Vagina (tissue), 2 donors: ENCODE data around the gene CD320. TPM values are rescaled to one million over a fixed set of nuclear protein-coding genes. Genes with fewer than 3 reads are reported as not detected.
A peak's percentile ranks its signal among the peaks of the same experiment; 100 is the strongest.

Experiments
- DNase-seq, 2 donors: peaks; one replicate each; pipeline ENCODE4 v3.0.0-alpha.2; 2017; ENCODE audit errors: extremely low spot score in 2 of 2
- H3K27ac ChIP-seq: fragments of 200-600 bp; sonication (generic); one replicate; pipeline ENCODE4 v1.5.1; 2019
- H3K27me3 ChIP-seq: fragments of 200-600 bp; sonication (generic); one replicate; pipeline ENCODE4 v1.5.1; 2019
- H3K36me3 ChIP-seq, 2 donors: fragments of 200-600 bp; sonication (generic); one replicate each; pipeline ENCODE4 v1.5.1; 2017 to 2019
- H3K4me1 ChIP-seq: fragments of 200-600 bp; sonication (generic); one replicate; pipeline ENCODE4 v1.5.1; 2019
- H3K4me3 ChIP-seq, 2 donors: fragments of 200-600 bp; sonication (generic); 1 replicate in 1 of 2; 2 replicates in 1 of 2; pipeline ENCODE4 v1.5.1; 2016 to 2019
- H3K9me3 ChIP-seq: fragments of 200-600 bp; sonication (generic); one replicate; pipeline ENCODE4 v1.5.1; 2019
- POLR2A ChIP-seq, 2 donors: fragments of 450-650 bp; IDR thresholded peaks; one replicate each; pipeline ENCODE4 v1.6.1; 2017; ENCODE audit warnings: antibody characterized with exemption in 2 of 2, mild to moderate bottlenecking in 2 of 2, moderate library complexity in 2 of 2
- POLR2AphosphoS5 ChIP-seq, 2 donors: sonication (generic); formaldehyde crosslinking; IDR thresholded peaks; one replicate each; pipeline ENCODE4 v1.9.0; 2017; ENCODE audit warnings: antibody characterized with exemption in 2 of 2, mild to moderate bottlenecking in 2 of 2, low read depth in 1 of 2; ENCODE audit not compliant: insufficient read depth in 1 of 2
- intact Hi-C: fragments of 100-400 bp; cut with DNase I; formaldehyde crosslinking; loops from one replicate; pipeline ENCODE4 v1.15.1; 2023
- total RNA-seq: library from RNA; depleted of rRNA; stranded (reverse); fragments of >200 nt; gene quantifications from one replicate; pipeline ENCODE4 v1.2.3, GENCODE V29; 2016
- TF ChIP-seq, protein P1 (sequence below), 3 experiments: fragments of 450-650 bp in 2 of 3; fragments of 200-600 bp in 1 of 3; sonication (generic) in 1 of 3; IDR thresholded peaks; one replicate each; pipeline ENCODE4 v1.5.1; 2017 to 2019; ENCODE audit warnings: antibody characterized with exemption in 3 of 3, mild to moderate bottlenecking in 2 of 3, moderate library complexity in 2 of 3

Gene CD320
- total RNA-seq, 1 donor from 2014 or later: 27.3 TPM

DNA sequence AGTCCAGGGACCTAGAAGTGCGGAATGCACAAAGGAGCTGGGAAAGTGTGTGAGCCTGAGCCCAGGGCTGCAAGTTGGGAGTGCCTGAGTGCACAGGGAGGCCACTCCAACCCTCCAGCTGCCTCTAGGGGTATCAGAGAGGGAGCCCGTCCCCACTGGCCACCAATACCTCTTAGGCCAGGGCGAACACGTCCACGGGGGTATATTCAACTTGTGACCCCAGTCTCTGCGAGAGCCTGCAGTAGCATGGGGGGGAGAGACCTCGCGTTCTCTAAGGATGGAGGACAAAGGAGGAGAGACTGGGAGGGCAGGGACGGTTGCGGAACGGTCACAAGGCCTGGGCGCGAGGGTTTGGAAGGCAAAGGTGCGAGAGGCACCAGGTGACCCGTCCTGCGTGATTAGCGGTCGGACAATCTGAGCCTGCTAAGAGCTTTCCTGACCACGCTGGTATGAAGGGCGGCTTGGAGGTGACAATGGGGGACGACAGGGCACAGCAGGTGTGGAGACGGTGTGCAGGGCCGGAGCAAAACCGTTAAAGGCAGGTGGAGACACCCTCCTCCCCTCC lies 676 bp downstream of the CD320 start:
- peak overlapping the region; percentile 66 for H3K27ac ChIP-seq
- intact Hi-C loops: no loop called here
- H3K4me1 ChIP-seq: peaks cover 41% of the 10 kb centered on the region
- DNase-seq: no peak
- TF ChIP-seq POLR2AphosphoS5 (IDR thresholded peaks at IDR 0.05; ENCODE audit: insufficient read depth in 1 of 2, low read depth in 1 of 2) (no peak), POLR2A (IDR thresholded peaks at IDR 0.05) (no peak)
- TF ChIP-seq, protein P1, sequence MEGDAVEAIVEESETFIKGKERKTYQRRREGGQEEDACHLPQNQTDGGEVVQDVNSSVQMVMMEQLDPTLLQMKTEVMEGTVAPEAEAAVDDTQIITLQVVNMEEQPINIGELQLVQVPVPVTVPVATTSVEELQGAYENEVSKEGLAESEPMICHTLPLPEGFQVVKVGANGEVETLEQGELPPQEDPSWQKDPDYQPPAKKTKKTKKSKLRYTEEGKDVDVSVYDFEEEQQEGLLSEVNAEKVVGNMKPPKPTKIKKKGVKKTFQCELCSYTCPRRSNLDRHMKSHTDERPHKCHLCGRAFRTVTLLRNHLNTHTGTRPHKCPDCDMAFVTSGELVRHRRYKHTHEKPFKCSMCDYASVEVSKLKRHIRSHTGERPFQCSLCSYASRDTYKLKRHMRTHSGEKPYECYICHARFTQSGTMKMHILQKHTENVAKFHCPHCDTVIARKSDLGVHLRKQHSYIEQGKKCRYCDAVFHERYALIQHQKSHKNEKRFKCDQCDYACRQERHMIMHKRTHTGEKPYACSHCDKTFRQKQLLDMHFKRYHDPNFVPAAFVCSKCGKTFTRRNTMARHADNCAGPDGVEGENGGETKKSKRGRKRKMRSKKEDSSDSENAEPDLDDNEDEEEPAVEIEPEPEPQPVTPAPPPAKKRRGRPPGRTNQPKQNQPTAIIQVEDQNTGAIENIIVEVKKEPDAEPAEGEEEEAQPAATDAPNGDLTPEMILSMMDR (IDR thresholded peaks at IDR 0.05): no peak
- peaks cover 0 to 28% of the 10 kb centered on the region in 2 donors for H3K36me3 ChIP-seq
- no peaks in the 10 kb centered on the region for H3K27me3 ChIP-seq
- H3K4me3 ChIP-seq: peak overlapping the region; percentile 44 to 68
- no peaks in the 10 kb centered on the region for H3K9me3 ChIP-seq

DNA sequence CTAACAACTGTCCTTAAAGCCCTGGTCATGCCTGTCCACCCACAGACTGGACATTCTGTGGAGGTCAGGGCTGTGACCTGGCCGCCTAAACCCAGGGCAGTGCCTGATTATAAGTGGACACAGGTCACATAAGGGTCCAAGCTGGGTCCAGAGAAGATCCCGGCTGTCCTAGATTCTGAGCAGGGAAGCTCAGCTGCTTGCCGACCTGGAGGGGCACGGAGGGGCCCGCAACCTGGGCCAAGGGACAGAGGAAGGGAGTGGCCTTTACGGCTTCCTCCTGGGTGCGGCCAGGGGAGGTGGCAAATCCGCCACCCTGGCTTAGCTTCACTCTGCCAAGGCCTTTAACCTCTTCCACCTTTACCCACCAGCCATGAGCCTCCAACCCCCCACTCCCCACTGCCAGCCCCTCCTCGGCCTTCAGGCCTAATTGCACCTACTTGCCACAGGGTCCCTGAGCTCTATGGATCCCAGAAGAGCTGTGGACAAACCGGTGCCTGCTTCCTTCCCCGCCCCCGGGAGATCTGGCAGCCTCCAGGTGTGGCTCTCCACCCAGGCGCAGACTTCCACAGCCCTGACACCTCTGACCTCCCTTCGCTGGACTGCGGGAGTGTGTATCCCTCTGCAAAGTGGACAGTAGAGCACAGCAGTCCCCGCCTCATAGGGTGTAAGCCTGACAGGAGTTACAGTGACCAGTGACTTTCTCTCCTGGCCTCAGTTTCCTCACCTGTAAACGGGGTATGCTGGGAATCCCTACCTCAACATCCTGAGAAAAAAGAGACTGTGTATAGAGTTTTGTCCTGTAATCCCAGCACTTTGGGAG lies 1.7 kb downstream of the CD320 start:
- Histone ChIP-seq H3K27ac (no peak overlapping the region), H3K36me3 (peaks cover 0 to 19% of the 10 kb centered on the region in 2 donors), H3K9me3 (no peaks in the 10 kb centered on the region), H3K4me3 (no peak overlapping the region), H3K27me3 (no peaks in the 10 kb centered on the region), H3K4me1 (peaks cover 33% of the 10 kb centered on the region)
- TF ChIP-seq, protein P1 (IDR thresholded peaks at IDR 0.05): no peak
- no peak for TF ChIP-seq POLR2A (IDR thresholded peaks at IDR 0.05)
- TF ChIP-seq POLR2AphosphoS5 (IDR thresholded peaks at IDR 0.05; ENCODE audit: insufficient read depth in 1 of 2, low read depth in 1 of 2): no peak
- intact Hi-C loops: no loop called here
- DNase-seq: no peak

DNA sequence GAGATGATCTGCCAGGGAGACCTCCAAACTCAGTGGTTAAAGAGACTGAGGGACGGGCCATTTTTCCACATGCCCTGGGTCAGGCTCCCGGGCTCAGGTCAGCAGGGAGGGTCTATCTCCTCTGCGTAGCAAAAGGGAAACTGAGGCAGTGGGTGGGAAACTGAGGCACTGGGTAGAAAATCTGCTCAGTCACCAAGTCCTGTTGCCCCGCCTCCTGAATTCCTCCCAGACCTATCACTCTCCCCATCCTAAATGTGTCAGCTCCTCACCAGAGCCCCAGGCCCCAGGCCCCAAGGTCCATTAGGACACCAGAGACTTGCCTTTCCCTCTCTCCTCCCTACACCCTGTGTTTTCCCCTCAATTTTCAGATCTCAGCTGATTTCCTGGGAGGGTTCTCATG lies 2.4 kb downstream of the CD320 start:
- no peak overlapping the region for H3K4me3 ChIP-seq
- peaks cover 0 to 13% of the 10 kb centered on the region in 2 donors for H3K36me3 ChIP-seq
- H3K27me3 ChIP-seq: no peaks in the 10 kb centered on the region
- no peak for TF ChIP-seq POLR2AphosphoS5 (IDR thresholded peaks at IDR 0.05; ENCODE audit: insufficient read depth in 1 of 2, low read depth in 1 of 2)
- TF ChIP-seq, protein P1 (IDR thresholded peaks at IDR 0.05): no peak
- TF ChIP-seq POLR2A (IDR thresholded peaks at IDR 0.05): no peak
- no peaks in the 10 kb centered on the region for H3K9me3 ChIP-seq
- H3K4me1 ChIP-seq: peaks cover 32% of the 10 kb centered on the region
- H3K27ac ChIP-seq: no peak overlapping the region
- no peak for DNase-seq
- intact Hi-C loops: no loop called here

DNA sequence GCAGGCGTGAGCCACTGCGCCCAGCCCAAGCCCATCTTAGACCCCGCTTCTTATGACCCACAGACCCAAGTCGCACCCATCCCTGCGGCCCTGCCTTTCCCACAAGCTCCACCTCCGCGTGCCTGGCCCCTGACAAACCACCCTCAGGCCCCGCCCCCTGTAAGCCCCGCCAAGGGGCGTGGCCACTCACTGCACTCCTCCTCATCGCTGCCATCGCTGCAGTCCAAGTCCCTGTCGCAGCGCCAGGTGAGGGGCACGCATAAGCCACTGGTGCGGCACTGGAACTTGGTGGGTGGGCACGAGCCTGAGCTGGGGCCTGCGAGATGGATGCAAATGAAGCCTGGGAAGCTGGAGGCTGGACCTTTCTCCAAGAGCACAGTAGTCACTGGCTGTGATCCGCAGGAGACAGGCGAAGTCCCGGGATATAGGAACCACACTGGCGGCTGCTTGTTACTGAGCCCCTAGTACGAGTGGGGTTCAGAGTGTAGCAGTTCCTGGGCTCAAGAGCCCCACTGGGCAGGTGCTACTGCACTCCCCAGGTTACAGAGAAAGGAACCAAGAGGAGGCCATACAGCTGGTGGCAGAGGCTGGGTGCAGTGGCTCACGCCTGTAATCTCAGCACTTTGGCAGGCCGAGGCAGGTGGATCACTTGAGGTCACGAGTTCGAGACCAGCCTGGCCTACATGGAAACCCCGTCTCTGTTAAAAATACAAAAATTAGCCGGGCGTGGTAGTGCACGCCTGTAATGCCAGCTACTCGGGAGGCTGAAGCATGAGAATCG lies 3.1 kb downstream of the CD320 start:
- intact Hi-C loops: no loop called here
- TF ChIP-seq POLR2AphosphoS5 (IDR thresholded peaks at IDR 0.05; ENCODE audit: insufficient read depth in 1 of 2, low read depth in 1 of 2): no peak
- no peak for TF ChIP-seq POLR2A (IDR thresholded peaks at IDR 0.05)
- TF ChIP-seq, protein P1 (IDR thresholded peaks at IDR 0.05): no peak
- no peak for DNase-seq

More for the DNA sequence above, 3.1 kb downstream of the CD320 start:
- no peaks in the 10 kb centered on the region for H3K9me3 ChIP-seq
- H3K4me1 ChIP-seq: peaks cover 32% of the 10 kb centered on the region
- H3K27ac ChIP-seq: no peak overlapping the region
- peaks cover 0 to 7% of the 10 kb centered on the region in 2 donors for H3K36me3 ChIP-seq
- no peaks in the 10 kb centered on the region for H3K27me3 ChIP-seq
- H3K4me3 ChIP-seq: no peak overlapping the region
